ENCODE results near the gene CDK18.
A peak's percentile ranks its signal among the peaks of the same experiment; 100 is the strongest.

Gene CDK18

GRCh38 chr1:205506409-205507200 is 2.1 kb downstream of the CDK18 start:
- DNase-seq = no peak

- no peak for DNase-seq
These were observed 3.8 kb downstream of the CDK18 start for GRCh38 chr1:205508227-205508714.

DNA sequence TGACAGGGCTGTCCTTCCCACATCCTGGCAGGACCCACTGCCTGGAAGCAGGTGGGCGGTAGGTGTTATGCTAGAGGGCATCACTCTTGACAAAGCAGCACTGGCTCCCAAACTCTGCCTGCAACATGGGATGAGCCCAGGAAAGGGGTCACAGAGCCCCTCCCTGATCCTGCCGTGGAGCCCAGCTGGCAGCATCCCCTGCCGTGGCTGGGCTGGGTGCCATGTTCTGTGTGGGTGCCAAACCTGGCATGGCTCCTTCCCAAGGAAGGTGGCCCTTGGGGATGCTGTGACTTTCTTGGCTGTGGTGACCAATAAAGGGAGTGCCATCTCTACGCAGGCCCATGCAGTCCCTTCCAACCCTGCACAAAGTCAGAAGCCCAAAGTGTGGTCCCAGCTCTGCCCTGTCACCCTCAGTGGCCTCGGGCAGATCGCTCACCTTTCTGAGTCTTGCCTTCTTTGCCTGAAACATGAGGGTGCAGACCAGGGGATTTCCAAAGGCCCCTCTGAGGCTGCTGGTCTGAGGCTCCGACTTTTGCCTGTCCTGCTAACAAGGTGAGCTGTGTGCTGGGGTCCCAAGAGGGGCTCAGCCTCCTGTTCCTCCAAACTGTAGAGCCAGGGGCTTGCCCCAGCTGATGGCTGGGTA is 6.0 kb downstream of the CDK18 start:
- DNase-seq = no peak

- no peak for DNase-seq
These were observed 6.5 kb downstream of the CDK18 start for GRCh38 chr1:205510951-205511330.

DNA sequence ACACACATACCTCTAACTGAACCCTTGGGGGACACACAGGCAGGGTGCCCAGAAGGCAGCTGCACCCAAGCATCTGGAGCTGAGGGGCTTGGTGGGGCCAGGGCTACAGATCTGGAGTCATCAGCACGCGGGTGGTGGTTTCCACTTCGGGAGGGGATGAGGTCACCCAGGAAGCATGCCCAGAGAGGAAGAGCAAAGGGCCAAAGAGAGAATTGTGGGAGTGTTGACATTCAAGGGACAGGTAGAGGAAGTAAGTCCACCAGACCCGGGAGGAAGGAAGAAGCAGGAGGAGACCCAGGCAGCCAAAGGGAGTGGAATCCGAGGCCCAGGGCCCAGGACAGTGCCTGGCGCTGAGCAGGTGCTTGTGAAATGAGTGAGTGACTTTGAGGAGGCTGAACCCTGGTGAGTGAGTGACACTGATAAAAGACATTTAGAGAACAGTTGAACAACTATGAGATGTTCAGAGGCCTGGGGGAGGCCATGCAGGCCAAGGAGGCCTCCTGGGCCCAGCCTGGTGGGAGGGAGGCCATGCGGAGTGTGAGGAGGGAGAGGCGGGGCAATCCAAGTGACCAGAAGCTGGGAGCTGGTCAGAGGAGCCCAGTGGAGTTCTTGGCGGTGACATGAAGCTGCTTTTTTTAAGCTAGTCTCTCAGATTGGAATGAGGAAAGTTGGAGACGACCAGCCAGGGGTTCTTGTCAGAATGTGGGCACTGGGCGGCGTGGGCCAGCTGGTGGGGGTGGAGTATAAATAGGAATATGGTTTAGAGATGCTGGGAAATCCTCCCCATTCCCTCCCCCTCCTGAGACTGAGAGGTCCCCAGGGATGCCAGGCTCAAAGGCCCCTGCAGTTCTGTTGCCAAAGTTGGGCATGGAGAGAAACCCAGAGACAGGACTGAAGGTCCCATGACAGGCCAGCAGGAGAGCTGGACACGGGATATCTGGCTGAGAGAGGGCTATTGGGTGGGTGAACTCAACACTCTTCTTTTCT is 7.9 kb downstream of the CDK18 start:
- DNase-seq = no peak

GRCh38 chr1:205513774-205514173 is 9.3 kb downstream of the CDK18 start:
- no peak for DNase-seq

DNA sequence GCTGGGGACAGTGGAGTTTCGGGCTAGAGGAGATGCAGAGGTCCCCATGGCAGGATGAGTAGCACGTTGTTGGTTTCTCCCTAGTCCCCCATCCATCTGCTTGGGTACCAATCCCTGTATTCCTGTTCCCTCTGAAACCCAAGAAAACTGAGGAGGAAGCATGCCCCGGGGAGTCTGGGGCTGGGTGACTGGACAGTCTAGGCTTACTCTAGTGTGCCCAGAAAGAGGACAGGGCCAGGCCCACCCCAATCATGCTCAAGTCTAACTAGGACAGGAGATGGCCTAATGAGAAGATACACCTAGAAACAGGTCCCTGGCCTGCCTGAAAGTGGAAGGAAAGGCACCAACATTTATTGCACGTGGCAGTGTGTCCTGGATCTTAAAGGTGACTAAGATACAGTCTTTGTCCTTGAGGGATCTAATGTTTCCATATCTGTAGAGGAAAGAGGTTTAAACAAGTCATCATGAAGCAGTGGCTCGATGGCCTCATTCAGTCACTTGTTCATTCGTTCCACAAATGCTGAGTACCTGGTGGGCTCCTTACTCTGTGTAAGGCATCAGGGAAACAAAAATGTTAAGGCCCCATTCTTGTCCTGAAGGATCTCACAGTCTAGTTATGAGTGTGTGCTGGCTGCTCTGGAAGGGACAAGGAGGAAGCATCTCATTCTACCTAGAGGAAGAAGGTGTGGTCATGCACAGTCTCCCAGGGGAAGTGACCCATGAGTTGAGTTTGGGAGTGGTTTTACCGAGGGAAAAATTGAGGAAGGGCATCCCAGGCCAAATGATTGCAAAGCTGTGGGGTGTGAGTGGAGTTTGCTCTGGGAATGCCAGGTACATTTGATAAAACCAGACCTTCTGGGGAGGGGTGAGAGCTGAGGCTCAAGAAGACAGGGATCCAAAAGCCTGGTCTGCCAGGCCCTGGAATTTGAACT is 10.0 kb downstream of the CDK18 start:
- no peak for DNase-seq

DNA sequence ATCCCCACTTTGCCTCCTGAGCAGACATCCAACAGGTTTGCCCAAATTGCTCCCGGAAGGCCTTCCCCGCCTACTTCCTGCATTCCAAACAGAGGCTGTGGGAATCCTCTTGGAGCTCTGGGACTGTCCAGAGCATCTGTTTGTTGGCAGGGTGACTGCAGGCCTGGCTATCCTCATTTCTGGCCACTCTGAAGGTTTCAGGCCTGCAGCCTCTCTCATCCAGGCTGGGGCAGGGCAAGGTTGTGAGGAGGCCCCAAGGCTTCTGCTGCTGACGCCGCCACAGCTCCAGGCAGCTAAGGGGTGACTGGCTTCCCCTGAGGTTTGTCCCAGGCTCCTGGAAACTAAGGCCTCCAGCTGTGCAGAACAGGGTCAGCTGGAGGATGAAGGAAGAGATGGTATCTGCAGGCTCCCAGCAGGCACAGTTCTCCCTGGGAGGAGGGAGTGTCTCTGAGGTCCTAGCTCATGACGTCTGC is 11.3 kb downstream of the CDK18 start:
- no peak for DNase-seq

- DNase-seq = no peak
These were observed 11.9 kb downstream of the CDK18 start for GRCh38 chr1:205516362-205516761.

- no peak for DNase-seq
These were observed 12.8 kb downstream of the CDK18 start for GRCh38 chr1:205517288-205517687.

GRCh38 chr1:205517763-205518162 is 13.3 kb downstream of the CDK18 start:
- no peak for DNase-seq

GRCh38 chr1:205518661-205519540 is 14.4 kb downstream of the CDK18 start:
- DNase-seq = no peak

GRCh38 chr1:205519541-205520131 is 15.2 kb downstream of the CDK18 start:
- DNase-seq = no peak

DNA sequence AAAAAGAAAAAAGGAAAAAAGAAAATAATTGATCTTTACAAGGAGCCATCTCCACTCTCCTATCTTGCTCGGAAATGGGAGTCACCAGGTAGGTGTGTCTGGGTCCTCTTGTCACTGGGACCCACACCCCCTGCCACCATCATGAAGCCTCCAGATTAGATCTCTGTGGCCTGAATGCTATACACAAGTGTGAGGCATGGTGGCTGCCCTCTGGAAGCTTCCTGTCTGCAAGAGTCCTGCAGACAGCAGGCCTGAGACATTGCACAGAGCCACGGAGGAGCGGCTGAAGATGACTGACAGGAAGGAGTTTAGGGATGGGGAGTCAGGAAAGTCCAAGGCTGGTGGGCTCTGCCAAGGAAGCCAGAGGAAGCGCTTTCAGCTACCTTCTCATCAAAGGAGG is 16.2 kb downstream of the CDK18 start:
- DNase-seq = no peak

DNA sequence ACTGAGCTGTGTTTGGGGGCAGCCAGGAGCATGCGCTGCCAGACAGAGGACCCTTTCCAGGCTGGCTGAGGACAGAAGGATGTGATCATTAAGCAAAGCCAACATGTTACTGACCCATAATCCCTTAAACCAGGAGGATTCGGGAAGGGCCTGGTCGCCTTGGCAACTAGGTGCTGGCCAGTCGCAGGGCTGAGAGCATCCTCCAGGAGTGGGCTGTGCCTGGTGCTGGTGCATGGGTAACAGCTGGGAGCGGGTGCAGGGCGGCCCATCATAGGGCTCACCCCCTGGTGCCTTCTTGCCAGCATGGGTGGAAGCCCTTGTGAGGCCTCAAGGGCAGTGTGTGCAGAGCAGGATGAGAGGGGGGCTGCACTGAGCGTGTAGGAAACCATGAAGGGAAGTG is 17.2 kb downstream of the CDK18 start:
- DNase-seq = no peak

GRCh38 chr1:205522692-205523091 is 18.2 kb downstream of the CDK18 start:
- DNase-seq = no peak

GRCh38 chr1:205523261-205523890 is 18.9 kb downstream of the CDK18 start:
- no peak for DNase-seq

DNA sequence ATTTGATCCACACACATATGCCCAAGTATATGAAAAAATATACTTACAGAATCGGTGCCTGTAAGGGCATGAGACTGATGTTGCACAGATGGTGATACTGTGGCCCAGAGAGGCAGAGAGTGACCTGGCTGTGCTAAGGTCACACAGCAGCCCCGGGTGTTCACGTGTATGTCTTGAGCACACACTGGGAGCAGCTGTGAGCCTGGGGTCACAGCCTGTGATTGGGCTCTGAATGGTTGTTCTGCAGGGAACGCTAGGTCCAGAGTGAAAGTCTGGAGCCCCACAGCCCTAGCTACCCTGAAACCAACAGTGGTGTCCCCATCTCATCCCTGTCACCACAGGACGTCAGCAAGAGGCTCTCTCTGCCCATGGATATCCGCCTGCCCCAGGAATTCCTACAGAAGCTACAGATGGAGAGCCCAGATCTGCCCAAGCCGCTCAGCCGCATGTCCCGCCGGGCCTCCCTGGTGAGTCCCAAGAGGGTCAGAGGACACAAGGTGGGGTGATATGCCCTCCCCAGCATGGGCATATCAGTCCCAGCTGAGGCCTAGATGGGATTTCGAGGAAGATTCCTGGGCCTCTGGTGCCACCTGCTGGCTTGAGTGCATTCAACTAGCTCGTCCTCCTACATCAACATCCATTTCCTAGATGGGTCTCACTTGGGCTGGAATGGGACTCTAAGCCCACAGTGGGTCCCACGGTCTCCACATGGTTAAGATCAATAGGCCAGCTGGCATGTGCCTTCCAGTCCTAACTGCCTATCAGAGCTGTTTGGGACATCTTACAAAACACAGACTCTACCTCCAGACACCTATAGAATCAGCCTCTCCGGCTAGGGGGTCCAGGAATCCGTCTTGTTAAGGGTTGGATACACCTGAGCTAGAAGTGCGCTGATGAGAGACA is 19.7 kb downstream of the CDK18 start:
- DNase-seq = peak; percentile 77

DNA sequence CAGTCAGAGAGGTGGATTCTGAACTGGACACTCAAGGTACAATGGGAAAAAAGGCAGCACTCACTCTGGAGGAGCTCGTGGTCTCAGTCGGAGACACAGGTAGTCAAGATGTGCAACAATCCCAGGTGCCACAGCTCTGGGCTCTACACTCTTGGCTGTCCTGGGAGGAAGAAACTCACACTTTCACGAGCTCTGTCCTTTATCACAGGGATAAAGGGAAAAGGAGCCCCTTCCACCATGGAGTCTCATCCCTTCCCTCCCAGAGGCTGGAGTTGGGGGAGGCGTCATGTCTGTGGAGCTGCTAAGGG is 20.3 kb downstream of the CDK18 start:
- DNase-seq = no peak
